HepG2 (cell line): Measurements from ENCODE around the gene RNF123. TPM values are rescaled to one million over a fixed set of nuclear protein-coding genes. Genes with fewer than 3 reads are reported as not detected.

ENCODE experiments used
- CEBPG ChIP-seq: IDR thresholded peaks from 2 replicates; pipeline ENCODE4 v1.6.1; 2016
- CHD4 ChIP-seq: fragments of 200-600 bp; sonication (generic); IDR thresholded peaks from 2 replicates; pipeline ENCODE4 v1.7.0; 2017; ENCODE audit warnings: mild to moderate bottlenecking, low read length, borderline replicate concordance
- DR1 ChIP-seq: sonication (generic); formaldehyde crosslinking; IDR thresholded peaks from 2 replicates; pipeline ENCODE4 v1.8.0; 2021; ENCODE audit warnings: mild to moderate bottlenecking, missing genetic modification reagents, inconsistent platforms
- DRAP1 ChIP-seq: IDR thresholded peaks from 2 replicates; pipeline ENCODE4 v1.6.1; 2016; ENCODE audit warnings: missing genetic modification reagents, missing compliant biosample characterization
- IRF2 ChIP-seq: IDR thresholded peaks from 2 replicates; pipeline ENCODE4 v1.6.1; 2018; ENCODE audit warnings: missing genetic modification reagents, missing compliant biosample characterization
- MED1 ChIP-seq: sonication (generic); formaldehyde crosslinking; IDR thresholded peaks from 2 replicates; pipeline ENCODE4 v1.4.0; 2020; ENCODE audit warnings: missing genetic modification reagents
- MEIS2 ChIP-seq: sonication (generic); formaldehyde crosslinking; IDR thresholded peaks from 2 replicates; pipeline ENCODE4 v1.9.0; 2021; ENCODE audit warnings: mild to moderate bottlenecking, missing genetic modification reagents
- NFKB2 ChIP-seq: sonication (generic); formaldehyde crosslinking; IDR thresholded peaks from 2 replicates; pipeline ENCODE4 v1.4.0; 2020; ENCODE audit warnings: missing genetic modification reagents, borderline replicate concordance
- NFYB ChIP-seq: sonication (generic); formaldehyde crosslinking; IDR thresholded peaks from 2 replicates; pipeline ENCODE4 v1.4.0; 2020; ENCODE audit warnings: missing genetic modification reagents
- NR2F2 ChIP-seq: IDR thresholded peaks from 2 replicates; pipeline ENCODE4 v1.6.1; 2012; ENCODE audit warnings: low read depth, inconsistent platforms, borderline replicate concordance
- PHF20 ChIP-seq: sonication (generic); formaldehyde crosslinking; IDR thresholded peaks from 2 replicates; pipeline ENCODE4 v1.5.0; 2020; ENCODE audit warnings: mild to moderate bottlenecking, missing genetic modification reagents
- RARA ChIP-seq: IDR thresholded peaks from 2 replicates; pipeline ENCODE4 v1.6.1; 2016; ENCODE audit warnings: missing genetic modification reagents, missing compliant biosample characterization
- RXRB ChIP-seq: IDR thresholded peaks from 2 replicates; pipeline ENCODE4 v1.6.1; 2016; ENCODE audit warnings: borderline replicate concordance, missing genetic modification reagents, missing compliant biosample characterization
- SATB2 ChIP-seq: sonication (generic); formaldehyde crosslinking; IDR thresholded peaks from 2 replicates; pipeline ENCODE4 v1.5.0; 2020; ENCODE audit warnings: missing genetic modification reagents
- TARDBP ChIP-seq: sonication (generic); formaldehyde crosslinking; IDR thresholded peaks from 2 replicates; pipeline ENCODE4 v1.8.0; 2022; ENCODE audit warnings: mild to moderate bottlenecking, missing genetic modification reagents
- ZBTB39 ChIP-seq: sonication (generic); formaldehyde crosslinking; IDR thresholded peaks from 2 replicates; pipeline ENCODE4 v1.5.0; 2020; ENCODE audit warnings: missing genetic modification reagents
- ZFX ChIP-seq: sonication (generic); formaldehyde crosslinking; IDR thresholded peaks from 2 replicates; pipeline ENCODE4 v1.4.0; 2020; ENCODE audit warnings: mild to moderate bottlenecking, low read depth, missing genetic modification reagents, moderate library complexity
- ZKSCAN8 ChIP-seq: IDR thresholded peaks from 2 replicates; pipeline ENCODE4 v1.6.1; 2016; ENCODE audit warnings: borderline replicate concordance, missing genetic modification reagents, missing compliant biosample characterization
- ZNF280B ChIP-seq: sonication (generic); formaldehyde crosslinking; IDR thresholded peaks from 2 replicates; pipeline ENCODE4 v1.5.0; 2020; ENCODE audit warnings: missing genetic modification reagents, mild to moderate bottlenecking, borderline replicate concordance
- polyA plus RNA-seq, 8 experiments: library from polyadenylated mRNA; depleted of rRNA in 3 of 8; stranded (reverse) in 7 of 8; unstranded in 1 of 8; fragments of >200 nt; fragmentation: Illumina TruSeq in 4 of 8; extraction: Trizol in 4 of 8; gene quantifications; 2 replicates each; pipeline versions ENCODE4 v1.2.1 to v1.2.3, GENCODE V29; 2011 to 2016; ENCODE audit warnings: low read depth in 4 of 8, missing spikeins in 1 of 8, mixed read lengths in 1 of 8; ENCODE audit not compliant: insufficient read depth in 1 of 8
- total RNA-seq, 5 experiments: library from RNA; depleted of rRNA; stranded (reverse); fragments of >200 nt; fragmentation: Illumina TruSeq; extraction: Trizol; gene quantifications; 2 replicates each; pipeline ENCODE4 v1.2.3, GENCODE V29; 2016; ENCODE audit warnings: low read depth in 1 of 5
- TF ChIP-seq, protein P1 (sequence below): sonication (generic); formaldehyde crosslinking; IDR thresholded peaks from 2 replicates; pipeline ENCODE4 v1.8.0; 2022; ENCODE audit warnings: mild to moderate bottlenecking, missing genetic modification reagents; ENCODE audit not compliant: insufficient replicate concordance

Gene RNF123
- total and polyA plus RNA-seq, 2 of the 13 experiments (the other 11 are each of a cell fraction or from before 2014, with no cell fraction given): 29.9 to 82.2 TPM

- TF ChIP-seq DR1 (CRISPR knock-in tag) (peak; percentile 73; the same call in 1 of the 2 replicates), MED1 (CRISPR knock-in tag) (peak; percentile 56; the same call in 1 of the 2 replicates), DRAP1 (CRISPR knock-in tag) (peak; percentile 78), NR2F2 (peak; percentile 53; the same call in 1 of the 2 replicates), NFKB2 (CRISPR knock-in tag) (peak; percentile 46), RARA (CRISPR knock-in tag) (peak; percentile 71), MEIS2 (CRISPR knock-in tag) (peak; percentile 85; the same call in 1 of the 2 replicates), ZNF280B (CRISPR knock-in tag) (0 out of 2 replicates have a peak, but pooled peaks have one; percentile 21), ZKSCAN8 (CRISPR knock-in tag) (peak; percentile 17; the same call in 1 of the 2 replicates), TARDBP (CRISPR knock-in tag) (peak; percentile 75), CHD4 (peak; percentile 9; the same call in 1 of the 2 replicates), ZBTB39 (CRISPR knock-in tag) (peak; percentile 67; the same call in 1 of the 2 replicates), RXRB (CRISPR knock-in tag) (peak; percentile 64; the same call in 1 of the 2 replicates), CEBPG (CRISPR knock-in tag) (peak; percentile 74), IRF2 (CRISPR knock-in tag) (peak; percentile 56; the same call in 1 of the 2 replicates), SATB2 (0 out of 2 replicates have a peak, but pooled peaks have one; percentile 46), ZFX (CRISPR knock-in tag) (peak; percentile 88), NFYB (CRISPR knock-in tag) (peak; percentile 67), PHF20 (peak; percentile 61; the same call in 1 of the 2 replicates)
- TF ChIP-seq, protein P1, sequence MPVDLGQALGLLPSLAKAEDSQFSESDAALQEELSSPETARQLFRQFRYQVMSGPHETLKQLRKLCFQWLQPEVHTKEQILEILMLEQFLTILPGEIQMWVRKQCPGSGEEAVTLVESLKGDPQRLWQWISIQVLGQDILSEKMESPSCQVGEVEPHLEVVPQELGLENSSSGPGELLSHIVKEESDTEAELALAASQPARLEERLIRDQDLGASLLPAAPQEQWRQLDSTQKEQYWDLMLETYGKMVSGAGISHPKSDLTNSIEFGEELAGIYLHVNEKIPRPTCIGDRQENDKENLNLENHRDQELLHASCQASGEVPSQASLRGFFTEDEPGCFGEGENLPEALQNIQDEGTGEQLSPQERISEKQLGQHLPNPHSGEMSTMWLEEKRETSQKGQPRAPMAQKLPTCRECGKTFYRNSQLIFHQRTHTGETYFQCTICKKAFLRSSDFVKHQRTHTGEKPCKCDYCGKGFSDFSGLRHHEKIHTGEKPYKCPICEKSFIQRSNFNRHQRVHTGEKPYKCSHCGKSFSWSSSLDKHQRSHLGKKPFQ (CRISPR knock-in tag): peak; percentile 49
Measured at GRCh38 chr3:49688338-49689045, 865 bp upstream of the RNF123 start (continued).
